Calu3 (cell line): ENCODE data around the gene CYTH1. TPM values are rescaled to one million over a fixed set of nuclear protein-coding genes. Genes with fewer than 3 reads are reported as not detected.

Experiments used
- BruUV-seq: library from RNA; stranded (reverse); fragments of 400-500 nt; replicated peaks from 2 replicates; lab custom pipeline; 2021; lab: Mats Ljungman, UMichigan
- CTCF ChIA-PET: fragments of 300-600 bp; sonication (Branson Sonifier 250); formaldehyde crosslinking; loops from one replicate; lab custom pipeline; 2022; ENCODE audit warnings: antibody characterized with exemption; lab: Charles Lee
- DNase-seq: peaks from one replicate; pipeline ENCODE4 v3.0.0; 2022
- H3K27ac Mint-ChIP-seq: one replicate; pipeline ENCODE4 v1.8.0; 2022; ENCODE audit warnings: mixed read lengths; ENCODE audit not compliant: unreplicated experiment
- H3K27me3 Mint-ChIP-seq: one replicate; pipeline ENCODE4 v1.8.0; 2022; ENCODE audit warnings: mixed read lengths; ENCODE audit not compliant: unreplicated experiment
- H3K36me3 Mint-ChIP-seq: one replicate; pipeline ENCODE4 v1.8.0; 2022; ENCODE audit warnings: mild to moderate bottlenecking, moderate library complexity, mixed read lengths; ENCODE audit not compliant: insufficient read depth, unreplicated experiment
- H3K4me1 Mint-ChIP-seq: one replicate; pipeline ENCODE4 v1.8.0; 2022; ENCODE audit warnings: mild to moderate bottlenecking, low read depth, mixed read lengths; ENCODE audit not compliant: unreplicated experiment
- H3K4me3 Mint-ChIP-seq: one replicate; pipeline ENCODE4 v1.8.0; 2022; ENCODE audit warnings: mild to moderate bottlenecking, low read depth, moderate library complexity, mixed read lengths; ENCODE audit not compliant: unreplicated experiment
- H3K9me3 Mint-ChIP-seq: one replicate; pipeline ENCODE4 v1.8.0; 2022; ENCODE audit warnings: low read depth, mixed read lengths; ENCODE audit not compliant: unreplicated experiment
- CTCF ChIP-seq: fragments of 200-600 bp; IDR thresholded peaks from one replicate; pipeline ENCODE4 v1.8.0; 2022; ENCODE audit warnings: antibody characterized with exemption; ENCODE audit not compliant: unreplicated experiment
- intact Hi-C: fragments of 100-400 bp; cut with micrococcal nuclease; formaldehyde crosslinking; loops from one replicate; pipeline ENCODE4 v1.10.0; 2022; ENCODE audit not compliant: unreplicated experiment
- total RNA-seq: library from RNA; stranded (reverse); gene quantifications from 2 replicates; pipeline ENCODE4 v1.2.3, GENCODE V29; 2022

CYTH1 gene
- total RNA-seq, 1 experiment from 2014 or later: 40.5 TPM

GRCh38 chr17:78664476-78665386 is 117.3 kb downstream of the CYTH1 start:
- BruUV-seq: no TSS peak
- Mint-ChIP-seq H3K4me1 (peaks cover 50% of the 10 kb centered on the region), H3K4me3 (no peak overlapping the region), H3K27ac (no peak overlapping the region), H3K36me3 (peaks cover 23% of the 10 kb centered on the region), H3K9me3 (no peaks in the 10 kb centered on the region), H3K27me3 (no peaks in the 10 kb centered on the region)
- DNase-seq: no peak
- TF ChIP-seq CTCF: no peak
- intact Hi-C loops: loop anchor here (10.0 kb wide), 1 partner anchor 70 kb away; no protein-coding TSS in a partner anchor
- CTCF ChIA-PET: interaction anchor here (0.6 to 1.6 kb wide), 4 partner anchors 24 to 168 kb away, joined by 3 to 4 read pairs (median 3); no protein-coding TSS in a partner anchor

- peak overlapping the region; percentile 46 for H3K4me3 Mint-ChIP-seq
- CTCF ChIA-PET: interaction anchor here (0.5 to 1.0 kb wide), 3 partner anchors 8 to 119 kb away, joined by 3 to 5 read pairs (median 3); no protein-coding TSS in a partner anchor
- no TSS peak for BruUV-seq
- DNase-seq: peak; percentile 71
- peaks cover 46% of the 10 kb centered on the region for H3K4me1 Mint-ChIP-seq
- intact Hi-C loops: loop anchor here (10.0 kb wide), 1 partner anchor 66 kb away; no protein-coding TSS in a partner anchor
- peaks cover 17% of the 10 kb centered on the region for H3K36me3 Mint-ChIP-seq
- TF ChIP-seq CTCF: no peak
- no peaks in the 10 kb centered on the region for H3K9me3 Mint-ChIP-seq
- no peaks in the 10 kb centered on the region for H3K27me3 Mint-ChIP-seq
- H3K27ac Mint-ChIP-seq: peak overlapping the region; percentile 37
Measured at GRCh38 chr17:78661093-78661770, 120.8 kb downstream of the CYTH1 start.

- Mint-ChIP-seq H3K36me3 (peaks cover 8% of the 10 kb centered on the region), H3K27me3 (no peaks in the 10 kb centered on the region), H3K27ac (no peak overlapping the region), H3K9me3 (no peaks in the 10 kb centered on the region), H3K4me3 (no peak overlapping the region), H3K4me1 (peaks cover 29% of the 10 kb centered on the region)
- no TSS peak for BruUV-seq
- no peak for DNase-seq
- no peak for TF ChIP-seq CTCF
- CTCF ChIA-PET: no interaction called here
- intact Hi-C loops: no loop called here
Measured at GRCh38 chr17:78659546-78659945, 122.5 kb downstream of the CYTH1 start.

GRCh38 chr17:78658281-78658785 is 123.7 kb downstream of the CYTH1 start:
- intact Hi-C loops: no loop called here
- no peak for TF ChIP-seq CTCF
- no peak for DNase-seq
- Mint-ChIP-seq H3K4me1 (peaks cover 26% of the 10 kb centered on the region), H3K4me3 (no peak overlapping the region), H3K27me3 (peaks cover 2% of the 10 kb centered on the region), H3K9me3 (no peaks in the 10 kb centered on the region), H3K36me3 (peaks cover 8% of the 10 kb centered on the region), H3K27ac (no peak overlapping the region)
- CTCF ChIA-PET: interaction anchor here (1.6 kb wide), 1 partner anchor 15 kb away, joined by 3 read pairs; no protein-coding TSS in a partner anchor
- BruUV-seq: no TSS peak
